Measurements from ENCODE around the gene GABRB3. TPM values are rescaled to one million over a fixed set of nuclear protein-coding genes. Genes with fewer than 3 reads are reported as not detected.

The GABRB3 gene
- total and polyA plus RNA-seq, 10 donors = 0.09 to 7.0 (median 1.2) TPM

DNA sequence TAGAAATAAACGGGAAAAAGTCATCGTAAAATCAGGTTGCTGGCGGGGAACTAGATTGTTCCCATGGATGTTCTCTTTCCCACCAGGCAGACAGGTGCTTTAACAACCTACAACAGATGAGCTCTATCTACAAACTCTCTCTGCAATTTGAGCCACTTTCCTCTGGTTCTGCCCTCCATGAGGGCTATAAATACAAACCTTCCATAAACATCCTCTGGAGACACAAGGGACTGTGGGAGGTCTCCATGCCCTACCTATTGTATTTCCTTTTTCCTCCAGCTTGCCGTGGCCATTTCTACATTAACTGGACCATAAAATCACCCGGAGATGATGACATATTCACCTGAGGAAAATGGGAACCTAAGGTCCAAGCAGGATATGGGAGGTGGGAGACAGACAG lies 151.1 kb downstream of the GABRB3 start:
- Histone ChIP-seq H3K36me3 (no peaks in the 10 kb centered on the region), H3K27me3 (replicated peaks in 1 of 7) (no peaks in the 10 kb centered on the region), H3K4me3 (no peak overlapping the region), H3K27ac (no peak overlapping the region), H3K9me3 (peaks cover 0 to 54% (median 25%) of the 10 kb centered on the region in 8 donors), H3K4me1 (no peaks in the 10 kb centered on the region)
- 47 to 69% (median 61%) methylated on average over 5 of the region's 5 CpGs for WGBS, 5 donors
- TF ChIP-seq, protein P1, sequence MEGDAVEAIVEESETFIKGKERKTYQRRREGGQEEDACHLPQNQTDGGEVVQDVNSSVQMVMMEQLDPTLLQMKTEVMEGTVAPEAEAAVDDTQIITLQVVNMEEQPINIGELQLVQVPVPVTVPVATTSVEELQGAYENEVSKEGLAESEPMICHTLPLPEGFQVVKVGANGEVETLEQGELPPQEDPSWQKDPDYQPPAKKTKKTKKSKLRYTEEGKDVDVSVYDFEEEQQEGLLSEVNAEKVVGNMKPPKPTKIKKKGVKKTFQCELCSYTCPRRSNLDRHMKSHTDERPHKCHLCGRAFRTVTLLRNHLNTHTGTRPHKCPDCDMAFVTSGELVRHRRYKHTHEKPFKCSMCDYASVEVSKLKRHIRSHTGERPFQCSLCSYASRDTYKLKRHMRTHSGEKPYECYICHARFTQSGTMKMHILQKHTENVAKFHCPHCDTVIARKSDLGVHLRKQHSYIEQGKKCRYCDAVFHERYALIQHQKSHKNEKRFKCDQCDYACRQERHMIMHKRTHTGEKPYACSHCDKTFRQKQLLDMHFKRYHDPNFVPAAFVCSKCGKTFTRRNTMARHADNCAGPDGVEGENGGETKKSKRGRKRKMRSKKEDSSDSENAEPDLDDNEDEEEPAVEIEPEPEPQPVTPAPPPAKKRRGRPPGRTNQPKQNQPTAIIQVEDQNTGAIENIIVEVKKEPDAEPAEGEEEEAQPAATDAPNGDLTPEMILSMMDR (IDR thresholded peaks at IDR 0.05 in 8 of 11, conservative IDR thresholded peaks at IDR 0.05 in 3 of 11) = no peak
- TF ChIP-seq POLR2AphosphoS5 (IDR thresholded peaks at IDR 0.05) (no peak), POLR2A (IDR thresholded peaks at IDR 0.05) (no peak)
- intact Hi-C loops (cut with DNase I; ENCODE audit: low total_unique reads) = no loop called here
- no peak for DNase-seq

DNA sequence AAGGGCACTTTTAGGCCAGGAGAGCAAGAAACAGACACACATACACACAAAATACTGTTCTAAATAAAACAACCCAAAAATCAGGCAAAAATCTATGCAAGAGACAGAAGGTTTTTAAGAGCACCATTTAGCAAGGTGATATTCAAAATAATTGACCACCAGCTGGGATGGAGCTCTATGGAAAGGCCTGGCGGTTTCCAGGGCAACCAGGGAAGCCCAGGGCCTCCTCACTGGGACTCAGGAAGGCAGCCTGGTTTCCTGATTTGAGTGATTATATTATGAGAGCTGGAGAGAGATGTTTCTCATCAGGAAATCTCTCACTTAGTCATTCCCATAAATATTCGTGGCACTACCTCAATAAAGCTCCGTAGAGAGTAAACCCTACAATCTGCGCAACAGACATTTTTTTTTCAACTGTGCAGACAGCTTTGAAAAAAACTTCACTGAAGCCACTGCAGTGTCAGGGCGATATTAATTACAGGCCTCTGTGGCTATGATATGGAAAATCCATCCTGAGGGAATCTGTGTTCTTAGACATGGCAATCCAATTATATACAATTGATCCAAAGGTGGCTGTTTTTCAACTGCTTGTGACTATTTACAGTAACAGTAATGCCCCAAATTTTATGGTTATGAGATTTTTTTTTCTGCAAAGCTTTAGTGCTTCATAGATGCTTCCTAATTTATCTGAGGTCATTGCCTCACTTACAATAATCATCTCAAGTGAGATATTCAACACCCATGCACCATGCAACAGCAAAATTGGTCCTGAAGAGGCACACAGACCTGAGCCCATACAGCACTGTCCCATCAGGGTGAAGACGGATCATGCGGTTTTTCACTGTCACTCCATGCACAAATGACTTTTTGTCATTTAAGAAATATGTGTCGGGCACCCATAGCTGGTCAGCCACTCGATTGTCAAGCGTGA lies 152.1 kb downstream of the GABRB3 start:
- H3K27me3 ChIP-seq (replicated peaks in 1 of 7) = no peaks in the 10 kb centered on the region
- intact Hi-C loops (cut with DNase I; ENCODE audit: low total_unique reads) = no loop called here
- 74 to 78% (median 75%) methylated on average over 10 of the region's 10 CpGs for WGBS, 5 donors

DNA sequence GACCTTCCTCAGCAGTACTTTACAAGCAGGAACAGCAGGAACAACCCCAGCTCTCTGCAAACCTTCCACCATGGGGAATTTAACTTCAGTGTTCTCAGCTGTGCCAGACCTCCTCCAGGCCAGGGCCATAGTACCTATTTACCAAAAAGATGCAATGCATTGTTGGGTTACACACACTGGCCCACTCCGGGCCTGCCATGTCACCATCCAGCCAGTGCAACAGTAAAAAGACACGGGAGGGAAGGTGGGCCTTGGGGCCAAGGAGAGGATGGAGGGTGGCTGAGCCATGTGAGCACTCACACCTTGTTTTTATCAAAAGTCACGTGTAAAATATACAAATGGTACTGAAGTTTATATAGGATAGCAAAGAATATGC lies 157.0 kb downstream of the GABRB3 start:
- Histone ChIP-seq H3K27me3 (replicated peaks in 1 of 7) (no peaks in the 10 kb centered on the region), H3K4me1 (no peaks in the 10 kb centered on the region), H3K9me3 (peaks cover 0 to 32% (median 8%) of the 10 kb centered on the region in 8 donors), H3K36me3 (no peaks in the 10 kb centered on the region), H3K27ac (no peak overlapping the region), H3K4me3 (no peak overlapping the region)
- DNase-seq = no peak
- intact Hi-C loops (cut with DNase I; ENCODE audit: low total_unique reads) = no loop called here
- TF ChIP-seq POLR2AphosphoS5 (IDR thresholded peaks at IDR 0.05) (no peak), POLR2A (IDR thresholded peaks at IDR 0.05) (no peak)
- TF ChIP-seq, protein P1 (IDR thresholded peaks at IDR 0.05 in 8 of 11, conservative IDR thresholded peaks at IDR 0.05 in 3 of 11) = no peak
- WGBS, 5 donors = 78 to 92% (median 82%) methylated on average over 3 of the region's 3 CpGs

More for the DNA sequence above, 152.1 kb downstream of the GABRB3 start:
- TF ChIP-seq POLR2AphosphoS5 (IDR thresholded peaks at IDR 0.05) (no peak), POLR2A (IDR thresholded peaks at IDR 0.05) (no peak)
- TF ChIP-seq, protein P1 (IDR thresholded peaks at IDR 0.05 in 8 of 11, conservative IDR thresholded peaks at IDR 0.05 in 3 of 11) = no peak
- Histone ChIP-seq H3K4me1 (no peaks in the 10 kb centered on the region), H3K27ac (no peak overlapping the region), H3K9me3 (peaks cover 0 to 51% (median 21%) of the 10 kb centered on the region in 8 donors), H3K36me3 (no peaks in the 10 kb centered on the region), H3K4me3 (no peak overlapping the region)
- DNase-seq = no peak

DNA sequence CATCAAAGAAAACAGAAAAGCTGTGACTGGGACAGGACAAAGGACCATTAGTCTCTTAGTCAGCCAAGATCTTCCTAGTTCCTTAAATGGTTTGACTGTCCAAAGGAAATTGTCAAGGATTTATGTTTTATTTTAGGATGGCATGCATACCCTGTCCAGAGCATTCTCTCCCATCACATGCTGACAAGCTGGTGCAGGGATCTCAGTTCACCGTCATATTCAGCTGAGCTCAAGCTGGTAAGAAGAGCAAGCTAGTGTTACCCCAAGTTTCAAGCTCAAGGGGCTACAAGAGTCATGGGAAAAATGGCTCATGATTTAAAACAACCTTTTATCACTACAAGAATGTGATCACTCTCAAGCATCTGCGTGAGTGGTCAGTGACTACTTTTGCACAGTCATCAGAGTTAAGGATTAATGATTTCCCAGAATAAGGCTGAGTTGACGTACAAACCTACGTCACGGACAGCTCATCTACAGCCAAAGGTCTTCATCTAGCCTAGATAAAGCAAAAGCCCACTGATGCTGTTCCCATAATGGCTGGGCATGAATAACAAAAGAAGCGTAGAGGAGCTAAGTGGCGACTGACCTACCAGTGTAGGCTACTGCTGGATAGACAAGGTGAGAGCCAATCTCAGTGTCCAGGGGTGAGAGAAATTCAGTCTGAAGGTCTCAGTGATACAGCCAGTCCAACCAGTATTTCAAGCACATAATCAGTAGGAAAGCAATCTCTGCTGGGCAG lies 157.5 kb downstream of the GABRB3 start:
- Histone ChIP-seq H3K27ac (no peak overlapping the region), H3K4me3 (no peak overlapping the region), H3K9me3 (peaks cover 0 to 32% (median 13%) of the 10 kb centered on the region in 8 donors), H3K27me3 (replicated peaks in 1 of 7) (no peaks in the 10 kb centered on the region), H3K36me3 (no peaks in the 10 kb centered on the region), H3K4me1 (no peaks in the 10 kb centered on the region)
- DNase-seq = no peak
- TF ChIP-seq POLR2AphosphoS5 (IDR thresholded peaks at IDR 0.05) (no peak), POLR2A (IDR thresholded peaks at IDR 0.05) (no peak)
- intact Hi-C loops (cut with DNase I; ENCODE audit: low total_unique reads) = no loop called here
- WGBS, 5 donors = 89 to 95% (median 91%) methylated on average over 7 of the region's 7 CpGs

Data from spleen (tissue), 11 donors.